LoVo (cell line): ENCODE data around the gene C20orf202.
"Not testable (repeated sequence)": the region's sequence is repeated elsewhere in the genome, so short reads cannot be mapped to it uniquely, and the experiment has no call there.

Experiments used
- DNase-seq: peaks from one replicate; pipeline ENCODE4 v3.0.0-alpha.2; 2016; ENCODE audit warnings: low spot score

The C20orf202 gene

GRCh38 chr20:1247689-1248088 is 44.4 kb downstream of the C20orf202 start:
- DNase-seq: no peak

GRCh38 chr20:1250282-1250681 is 47.0 kb downstream of the C20orf202 start:
- DNase-seq: not testable (repeated sequence)

- no peak for DNase-seq
Measured at GRCh38 chr20:1252416-1252815, 49.2 kb downstream of the C20orf202 start.

- DNase-seq: no peak
Measured at GRCh38 chr20:1254254-1254653, 51.0 kb downstream of the C20orf202 start.

GRCh38 chr20:1255675-1256074 is 52.4 kb downstream of the C20orf202 start:
- DNase-seq: no peak
